Islet precursor cell (in vitro differentiated cells): ENCODE measurements around the gene IGSF11.

Experiments
- DNase-seq: peaks from one replicate; pipeline ENCODE4 v3.0.0-alpha.2; 2018

Gene IGSF11

GRCh38 chr3:118946449-118946848 lies 88.2 kb downstream of the IGSF11 start:
- no peak for DNase-seq

DNA sequence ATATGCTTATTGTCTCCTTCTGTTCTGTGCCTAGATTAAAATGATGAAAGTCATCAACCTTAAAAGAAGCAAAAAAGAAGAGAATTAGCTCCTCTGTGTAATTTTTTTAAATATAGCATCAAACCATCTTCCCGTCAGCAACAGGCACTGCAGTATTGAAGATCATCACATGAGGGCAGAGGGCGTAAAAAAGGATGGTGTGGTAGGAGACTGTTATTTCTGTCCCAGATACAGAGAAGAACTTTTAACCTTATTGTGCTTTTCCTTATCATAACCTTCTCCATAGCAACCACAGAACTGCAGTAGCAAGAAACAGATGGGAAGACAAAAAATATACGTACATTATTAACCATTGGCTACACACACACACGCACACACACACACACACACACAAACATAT lies 88.8 kb downstream of the IGSF11 start:
- no peak for DNase-seq

- DNase-seq = no peak
Observed at GRCh38 chr3:118943597-118943996, 91.0 kb downstream of the IGSF11 start.

DNA sequence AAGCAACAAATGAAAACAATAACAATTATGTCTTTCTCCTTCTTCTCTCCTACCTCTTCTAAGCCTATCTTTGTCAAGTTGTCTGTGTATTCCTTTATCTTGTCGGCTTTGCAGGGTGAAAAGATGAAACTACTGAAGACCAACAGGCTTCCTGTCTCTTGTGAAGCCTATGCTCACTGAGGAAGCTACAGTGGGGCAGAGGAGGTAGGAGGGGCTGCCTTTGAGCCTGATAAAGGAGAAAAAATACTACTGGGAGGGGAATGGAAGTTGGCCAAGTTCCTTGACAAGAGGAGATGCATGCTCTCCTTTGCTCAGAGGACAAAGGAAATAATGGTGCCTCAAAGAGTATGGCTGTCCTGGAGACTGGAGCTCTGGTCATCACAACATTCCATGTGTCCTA lies 92.0 kb downstream of the IGSF11 start:
- no peak for DNase-seq

GRCh38 chr3:118942195-118942594 lies 92.5 kb downstream of the IGSF11 start:
- no peak for DNase-seq

- no peak for DNase-seq
Observed at GRCh38 chr3:118941236-118941635, 93.4 kb downstream of the IGSF11 start.

GRCh38 chr3:118938183-118938961 lies 96.3 kb downstream of the IGSF11 start:
- no peak for DNase-seq

GRCh38 chr3:118936811-118937210 lies 97.8 kb downstream of the IGSF11 start:
- no peak for DNase-seq

DNA sequence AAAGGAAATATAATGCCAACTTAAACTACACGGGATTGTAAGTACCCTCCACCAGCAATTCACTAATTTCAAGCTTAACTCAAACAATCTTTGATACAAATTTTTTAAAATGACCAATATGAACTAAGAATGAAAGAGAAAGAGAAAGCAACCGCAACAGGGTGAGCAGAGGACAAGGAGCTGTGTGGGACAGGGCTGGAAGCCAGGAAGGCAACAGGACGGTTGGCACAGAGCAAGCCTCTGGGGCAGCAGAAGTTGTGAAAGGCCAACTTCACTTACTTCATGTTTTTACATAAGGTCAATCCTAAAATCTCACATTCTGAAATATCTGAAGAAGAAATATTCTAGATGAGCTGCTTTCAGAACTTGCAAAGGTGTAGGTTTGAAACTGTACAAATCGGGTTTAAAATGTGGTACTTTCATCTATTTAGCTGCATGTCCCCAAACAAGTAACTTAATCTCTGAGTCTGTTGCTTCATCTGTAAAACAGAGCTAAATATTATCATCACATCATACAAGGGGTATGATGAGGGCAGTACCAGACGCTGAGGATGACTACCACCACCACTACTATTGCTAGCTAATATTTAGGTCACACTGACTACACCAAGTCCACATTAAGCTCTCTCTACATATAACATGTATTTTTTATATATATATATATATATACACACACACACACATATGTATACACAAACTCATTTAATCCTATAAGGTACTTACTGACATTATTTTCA lies 101.7 kb downstream of the IGSF11 start:
- no peak for DNase-seq

DNA sequence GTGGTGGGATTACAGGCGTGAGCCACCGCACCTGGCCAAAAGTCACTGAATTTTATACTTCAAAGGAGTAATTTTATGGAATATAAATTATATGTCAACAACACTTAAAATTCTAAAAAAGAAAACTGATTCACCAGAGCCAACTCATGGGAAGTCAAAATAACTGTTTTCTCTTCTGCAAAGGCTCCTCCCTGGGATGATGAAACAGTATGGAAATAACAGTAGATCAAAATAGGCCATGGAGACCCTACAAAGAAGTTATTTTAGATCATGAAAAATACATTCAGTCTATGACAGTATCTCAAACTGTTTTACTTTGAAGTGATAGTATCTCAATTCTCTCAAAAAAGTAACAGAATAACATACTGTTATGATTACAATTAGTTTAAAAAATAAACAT lies 102.7 kb downstream of the IGSF11 start:
- DNase-seq = no peak

- no peak for DNase-seq
Observed at GRCh38 chr3:118927449-118927848, 107.2 kb downstream of the IGSF11 start.

DNA sequence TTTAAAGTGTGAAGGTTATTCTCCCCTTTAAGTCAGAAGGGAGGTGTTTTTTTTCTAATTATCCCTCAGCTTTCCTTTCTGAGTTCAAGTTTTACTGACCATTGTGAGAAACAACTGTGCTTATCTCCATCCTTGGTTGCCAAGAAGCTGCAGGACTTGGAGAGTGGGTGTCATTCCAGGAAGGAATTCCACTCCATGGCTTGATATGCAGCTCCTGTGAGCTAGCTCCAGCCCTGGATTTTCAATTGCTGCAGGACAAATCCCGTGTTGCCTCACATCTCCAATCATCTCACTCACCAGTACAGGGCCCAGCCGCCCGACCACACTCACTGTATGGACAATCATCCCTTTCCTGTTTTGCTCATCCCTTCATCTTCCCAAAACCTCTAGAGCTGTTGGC lies 122.5 kb downstream of the IGSF11 start:
- DNase-seq = no peak

- DNase-seq = no peak
Observed at GRCh38 chr3:118910332-118910731, 124.3 kb downstream of the IGSF11 start.

DNA sequence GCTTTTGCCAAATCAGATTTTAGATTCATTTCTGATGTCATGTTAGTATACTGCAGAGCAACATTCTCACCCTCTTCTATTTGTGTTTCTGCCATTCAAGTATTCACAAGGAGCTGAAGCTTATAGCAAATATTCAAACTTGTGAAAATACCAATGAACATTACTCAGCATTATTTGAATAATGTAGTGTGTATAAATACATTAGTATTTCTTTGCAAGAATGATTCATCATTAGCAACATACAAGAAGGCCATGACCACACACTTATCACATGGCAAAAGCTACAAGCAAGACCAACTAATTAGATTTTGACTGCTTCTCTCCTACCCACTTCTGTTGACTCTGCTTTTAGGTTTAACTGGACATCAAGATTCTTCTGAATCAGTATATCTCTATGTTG lies 124.9 kb downstream of the IGSF11 start:
- DNase-seq = no peak

- DNase-seq = no peak
Observed at GRCh38 chr3:118907909-118908308, 126.7 kb downstream of the IGSF11 start.

DNA sequence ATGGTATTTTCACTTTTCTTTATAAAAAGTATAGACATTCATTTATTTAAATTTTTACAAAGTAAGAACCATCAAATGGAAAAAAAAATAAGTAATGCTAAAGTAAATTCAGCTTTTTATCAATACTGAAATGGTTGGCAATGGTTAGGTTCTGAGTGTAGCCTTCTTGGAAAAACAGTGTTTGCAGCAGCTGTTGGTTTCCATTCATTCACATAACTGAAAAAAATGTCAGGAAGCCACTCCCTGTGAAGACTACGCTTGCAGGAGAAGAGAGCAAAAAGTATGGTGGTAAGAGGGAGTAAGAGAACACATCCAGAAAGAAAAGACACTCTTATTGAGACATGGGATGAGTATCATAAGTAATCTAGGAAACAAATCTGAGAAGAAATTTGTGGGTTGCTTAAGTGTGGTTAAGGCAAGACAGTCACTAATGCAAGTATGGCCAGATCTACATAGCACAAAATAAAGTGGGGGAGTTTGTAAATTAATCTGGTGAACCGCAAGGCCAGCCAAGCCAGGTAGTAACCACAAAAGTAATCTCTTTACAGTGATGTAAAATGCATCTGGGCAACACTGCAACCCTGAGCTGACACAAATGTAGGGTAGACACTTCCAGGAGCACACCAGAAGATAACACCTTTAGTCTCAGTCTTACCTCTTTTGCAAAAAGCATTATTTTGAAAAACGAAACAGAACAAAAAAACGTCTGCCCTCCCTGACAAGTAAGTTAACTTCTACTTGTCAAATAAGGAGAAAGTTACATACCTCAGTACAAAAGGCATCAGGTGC lies 133.7 kb downstream of the IGSF11 start:
- no peak for DNase-seq

DNA sequence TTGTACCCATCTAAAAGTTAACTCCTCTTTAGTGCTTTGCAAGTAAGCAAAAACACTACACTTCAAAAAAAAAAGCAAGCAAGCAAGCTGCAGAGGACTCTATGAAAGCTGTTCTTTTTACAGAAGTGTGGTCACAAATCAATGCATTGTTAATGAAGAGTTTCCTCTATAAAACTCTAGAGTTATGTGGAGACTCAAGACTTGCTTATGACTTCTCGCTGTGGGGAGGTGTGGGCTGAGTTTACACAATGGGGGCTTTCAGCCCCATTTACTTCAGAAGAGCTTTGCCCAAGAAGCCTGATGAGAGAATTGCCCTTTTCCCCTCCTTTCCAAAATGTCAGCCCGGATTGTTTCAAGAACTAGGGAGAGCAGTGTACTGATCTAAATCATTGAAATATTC lies 144.4 kb downstream of the IGSF11 start:
- DNase-seq = no peak

DNA sequence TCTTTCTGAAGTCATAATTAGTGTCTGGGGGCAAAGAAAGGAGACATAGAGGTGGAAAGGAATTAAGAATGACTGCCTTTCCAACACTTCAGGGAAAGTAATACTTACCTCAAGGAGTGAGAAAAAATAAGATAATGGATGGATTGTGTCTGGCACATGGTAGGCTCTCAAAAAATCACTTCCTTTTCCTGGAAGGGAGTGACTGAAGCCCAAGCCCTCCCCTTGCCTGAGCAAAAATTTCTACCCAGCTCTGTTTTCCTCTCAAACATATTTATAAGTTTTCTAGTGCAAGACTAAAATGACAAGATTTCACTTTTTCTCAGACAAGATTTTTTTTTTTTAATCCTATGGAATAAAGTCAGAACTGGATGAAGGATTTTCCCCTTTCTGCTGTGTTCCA lies 145.0 kb downstream of the IGSF11 start:
- no peak for DNase-seq

- no peak for DNase-seq
Observed at GRCh38 chr3:118886708-118887107, 147.9 kb downstream of the IGSF11 start.

- peak; percentile 77 for DNase-seq
Observed at GRCh38 chr3:118884748-118885206, 149.9 kb downstream of the IGSF11 start.

DNA sequence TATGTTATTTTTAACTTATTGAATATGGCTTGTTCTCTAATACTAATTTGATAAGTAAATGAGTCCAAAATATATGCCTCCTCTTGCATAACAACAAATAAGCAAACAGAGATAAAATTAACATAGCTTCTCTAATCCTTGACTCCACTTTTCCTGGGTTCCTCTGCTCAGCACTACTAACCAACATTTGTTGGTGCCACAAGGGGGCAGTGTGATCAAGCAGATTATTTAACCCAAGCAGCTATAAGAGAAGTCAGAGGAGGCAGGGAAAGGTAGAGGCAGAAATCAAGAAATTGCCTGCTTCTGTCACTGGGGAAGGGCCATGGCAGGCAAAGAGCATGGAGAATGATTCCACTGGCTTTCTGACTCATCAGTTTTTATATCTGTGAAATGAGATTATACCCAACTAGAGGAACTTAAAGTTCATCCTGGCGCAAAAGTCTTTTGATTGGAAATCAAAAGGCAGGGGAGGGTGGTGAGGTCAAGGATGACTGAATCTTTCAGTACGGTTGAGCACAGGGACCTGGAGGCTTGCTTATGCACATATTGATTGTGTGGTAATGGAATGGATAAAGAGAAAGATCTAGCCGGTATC lies 152.2 kb downstream of the IGSF11 start:
- DNase-seq = peak; percentile 78

DNA sequence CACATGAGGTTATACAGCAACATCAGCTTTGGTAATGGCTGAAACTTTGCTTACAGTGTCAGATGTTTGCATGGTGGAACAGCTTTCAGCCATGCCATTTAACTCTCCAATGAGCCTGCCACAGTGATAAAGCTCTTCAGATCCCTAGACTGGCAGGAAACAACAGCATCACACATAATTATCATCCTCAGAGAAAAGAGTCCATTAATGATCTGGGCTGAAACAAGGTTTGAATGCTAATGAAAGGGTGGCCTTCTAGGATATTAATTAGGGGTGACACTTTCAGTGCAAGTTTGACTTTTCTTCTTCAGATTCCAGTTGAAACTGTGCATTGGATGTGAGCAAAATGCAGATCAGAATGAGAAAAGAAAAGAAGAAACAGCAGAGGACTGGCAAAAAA lies 166.6 kb downstream of the IGSF11 start:
- DNase-seq = no peak

DNA sequence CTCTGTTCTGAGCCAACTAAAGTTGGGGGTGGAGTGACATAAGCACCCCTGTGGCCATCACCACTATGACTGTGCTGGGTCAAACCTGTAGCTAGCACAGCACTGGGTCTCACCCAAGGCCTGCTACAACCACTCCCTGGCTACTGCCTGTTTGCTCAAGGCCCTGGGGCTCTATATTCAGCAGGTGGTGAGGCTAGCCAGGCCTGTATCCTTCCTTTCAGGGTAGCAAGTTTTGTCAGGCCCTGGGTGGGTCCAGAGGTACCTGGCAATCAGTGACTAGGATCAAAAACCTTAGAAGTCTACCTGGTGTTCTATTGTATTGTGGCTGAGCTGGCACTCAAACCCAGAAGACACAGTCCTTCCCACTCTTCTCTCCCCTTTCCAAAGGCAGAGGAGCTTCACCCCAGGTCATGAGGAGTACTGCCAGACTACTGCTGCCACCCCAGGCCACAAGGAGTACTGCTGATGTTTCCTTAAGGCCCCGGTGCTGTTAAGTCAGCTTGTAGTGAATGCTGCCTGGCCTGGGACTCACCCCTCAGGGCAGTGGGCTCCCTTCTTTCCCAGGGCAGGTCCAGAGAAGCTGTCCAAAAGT lies 170.8 kb downstream of the IGSF11 start:
- DNase-seq = peak; percentile 59
